ENCODE results near the gene MEF2D.

GRCh38 chr1:156506450-156506849 is 5.9 kb upstream of the MEF2D start:
- TF ChIP-seq FOXM1 (IDR thresholded peaks at IDR 0.05; ENCODE audit: borderline replicate concordance, low read depth) = no peak
- no peak for TF ChIP-seq CREB1 (IDR thresholded peaks at IDR 0.05; ENCODE audit: low read depth)
- TF ChIP-seq EGR1 (IDR thresholded peaks at IDR 0.05) = no peak
- TF ChIP-seq TAF1 (IDR thresholded peaks at IDR 0.05; ENCODE audit: low read depth) = no peak
- TF ChIP-seq EP300 (IDR thresholded peaks at IDR 0.05; ENCODE audit: borderline replicate concordance) = no peak
- TF ChIP-seq YY1 (IDR thresholded peaks at IDR 0.05; ENCODE audit: low read depth) = no peak
- no peak for TF ChIP-seq REST (IDR thresholded peaks at IDR 0.05; ENCODE audit: low read depth)
- TF ChIP-seq RAD21 (IDR thresholded peaks at IDR 0.05; ENCODE audit: low read depth) = no peak
- no peak for TF ChIP-seq TCF12 (IDR thresholded peaks at IDR 0.05; ENCODE audit: low read depth)
- TF ChIP-seq CEBPB (IDR thresholded peaks at IDR 0.05) = no peak
- no peak for TF ChIP-seq NFIC (IDR thresholded peaks at IDR 0.05)
- TF ChIP-seq TEAD4 (IDR thresholded peaks at IDR 0.05) = no peak
- TF ChIP-seq MAX (IDR thresholded peaks at IDR 0.05) = no peak
- no peak for TF ChIP-seq ZBTB7A (IDR thresholded peaks at IDR 0.05; ENCODE audit: low read depth)
